Neural cell (in vitro differentiated cells): ENCODE data around the gene FLT3. TPM values are rescaled to one million over a fixed set of nuclear protein-coding genes. Genes with fewer than 3 reads are reported as not detected.

ENCODE experiments used
- H2AFZ ChIP-seq: fragments of 200-600, 300-800 bp; sonication (generic), shearing (Covaris generic); 2 replicates; pipeline ENCODE4 v1.6.0; 2014; ENCODE audit warnings: low read depth, mild to moderate bottlenecking, antibody characterized with exemption, low read length, moderate library complexity
- H3F3A ChIP-seq: fragments of 200-600 bp; shearing (Covaris generic); 2 replicates; pipeline ENCODE4 v1.6.1; 2016; ENCODE audit warnings: mild to moderate bottlenecking, moderate library complexity, mixed read lengths, antibody characterized with exemption, low read length; ENCODE audit not compliant: insufficient read depth, poor library complexity, severe bottlenecking
- H3K27ac ChIP-seq: fragments of 200-600, 300-800 bp; sonication (generic), shearing (Covaris generic); 2 replicates; pipeline ENCODE4 v1.5.1; 2014; ENCODE audit warnings: mild to moderate bottlenecking, low read length, moderate library complexity
- H3K27me3 ChIP-seq: fragments of 300-800, 200-600 bp; sonication (generic), shearing (Covaris generic); 2 replicates; pipeline ENCODE4 v1.6.0; 2014; ENCODE audit warnings: mild to moderate bottlenecking, low read depth, low read length, moderate library complexity; ENCODE audit not compliant: insufficient read depth
- H3K36me3 ChIP-seq: fragments of 300-800, 200-600 bp; sonication (generic), shearing (Covaris generic); 2 replicates; pipeline ENCODE4 v1.5.1; 2014; ENCODE audit warnings: mild to moderate bottlenecking, antibody characterized with exemption, low read length, moderate library complexity; ENCODE audit not compliant: insufficient read depth
- H3K4me2 ChIP-seq: fragments of 300-800, 200-600 bp; sonication (generic), shearing (Covaris generic); 2 replicates; pipeline ENCODE4 v1.6.0; 2014; ENCODE audit warnings: mild to moderate bottlenecking, low read length
- H3K4me3 ChIP-seq: fragments of 300-800, 200-600 bp; sonication (generic), shearing (Covaris generic); 2 replicates; pipeline ENCODE4 v1.5.1; 2014; ENCODE audit warnings: mild to moderate bottlenecking, low read length, moderate library complexity
- H3K79me2 ChIP-seq: fragments of 200-600 bp; shearing (Covaris generic); replicated peaks from 2 replicates; pipeline ENCODE4 v1.6.0; 2014; ENCODE audit warnings: mild to moderate bottlenecking, low read length, moderate library complexity; ENCODE audit not compliant: insufficient read depth
- H3K9ac ChIP-seq: fragments of 300-800, 200-600 bp; sonication (generic), shearing (Covaris generic); 2 replicates; pipeline ENCODE4 v1.6.1; 2016; ENCODE audit warnings: mild to moderate bottlenecking, low read length, mixed read lengths
- H3K9me2 ChIP-seq: fragments of 200-600 bp; shearing (Covaris generic); 2 replicates; pipeline ENCODE4 v1.6.1; 2016; ENCODE audit warnings: mild to moderate bottlenecking, low read length, mixed read lengths; ENCODE audit not compliant: insufficient read depth
- H3K9me3 ChIP-seq: fragments of 200-600, 300-800 bp; sonication (generic), shearing (Covaris generic); 2 replicates; pipeline ENCODE4 v1.6.1; 2016; ENCODE audit warnings: mild to moderate bottlenecking, mixed run types, low read length, moderate library complexity, mixed read lengths
- H4K20me1 ChIP-seq: fragments of 200-600 bp; shearing (Covaris generic); 2 replicates; pipeline ENCODE4 v1.6.1; 2016; ENCODE audit warnings: mild to moderate bottlenecking, mixed run types; ENCODE audit not compliant: insufficient read depth
- CTCF ChIP-seq: fragments of 450-650 bp; IDR thresholded peaks from 2 replicates; pipeline ENCODE4 v1.5.1; 2014; ENCODE audit warnings: antibody characterized with exemption, mild to moderate bottlenecking, moderate library complexity; ENCODE audit not compliant: poor library complexity, severe bottlenecking
- EZH2 ChIP-seq: fragments of 200-600, 300-800 bp; shearing (Covaris generic), sonication (generic); IDR thresholded peaks from 2 replicates; pipeline ENCODE4 v1.6.1; 2014; ENCODE audit warnings: antibody characterized with exemption, low read length, borderline replicate concordance, mild to moderate bottlenecking; ENCODE audit not compliant: insufficient read depth, poor library complexity, severe bottlenecking
- MXI1 ChIP-seq: fragments of 450-650 bp; conservative IDR thresholded peaks from 2 replicates; pipeline ENCODE4 v1.6.1; 2014; ENCODE audit warnings: antibody characterized with exemption, mild to moderate bottlenecking; ENCODE audit not compliant: poor library complexity, severe bottlenecking
- POLR2AphosphoS5 ChIP-seq: IDR thresholded peaks from 2 replicates; pipeline ENCODE4 v1.6.1; 2012
- RAD21 ChIP-seq: fragments of 450-650 bp; conservative IDR thresholded peaks from 2 replicates; pipeline ENCODE4 v1.6.1; 2014; ENCODE audit warnings: antibody characterized with exemption, mild to moderate bottlenecking, moderate library complexity
- REST ChIP-seq: IDR thresholded peaks from 2 replicates; pipeline ENCODE4 v1.6.1; 2012; ENCODE audit warnings: borderline replicate concordance
- TAF1 ChIP-seq: IDR thresholded peaks from 2 replicates; pipeline ENCODE4 v1.6.1; 2012; ENCODE audit warnings: low read depth
- polyA plus RNA-seq: library from polyadenylated mRNA; depleted of rRNA; stranded (reverse); fragments of >200 nt; gene quantifications from 2 replicates; pipeline ENCODE4 v1.2.3, GENCODE V29; 2014

Gene FLT3
- polyA plus RNA-seq, 1 donor from 2014 or later, result 0.41 TPM

DNA sequence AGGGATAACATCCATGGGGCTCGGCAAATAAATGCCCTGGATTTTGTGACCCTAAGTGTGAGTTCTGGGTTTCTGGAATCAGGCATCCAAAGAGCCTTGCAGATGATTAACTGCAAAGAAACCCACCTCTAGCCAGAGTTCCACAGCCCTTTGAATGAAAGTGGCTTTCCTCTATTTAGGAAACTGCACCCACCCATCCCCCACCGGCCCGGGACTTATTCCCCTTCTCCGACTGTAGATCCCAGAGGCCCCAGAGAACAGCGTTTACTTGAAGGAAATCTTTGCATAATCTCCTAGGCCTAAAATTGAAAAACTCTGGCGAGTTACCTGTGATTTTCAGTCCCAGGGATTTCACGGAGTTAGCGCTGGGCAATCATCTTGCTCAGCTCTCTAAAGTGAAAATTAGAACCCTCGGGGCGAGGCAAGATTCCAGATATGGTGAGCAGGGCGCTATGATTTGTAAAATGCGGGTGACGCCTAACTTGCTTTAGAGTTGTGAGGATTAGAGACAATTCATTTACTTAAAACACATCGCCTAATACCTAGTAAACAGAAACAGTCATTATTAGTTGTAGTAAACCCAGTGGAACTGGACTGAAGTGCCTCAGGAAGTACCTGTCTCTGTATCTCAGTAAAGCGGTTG lies 121.3 kb downstream of the FLT3 start:
- Histone ChIP-seq H2AFZ (no peak overlapping the region), H3K9me3 (no peaks in the 10 kb centered on the region), H3K27ac (no peak overlapping the region), H3K27me3 (peaks cover 100% of the 10 kb centered on the region), H3K4me3 (no peak overlapping the region), H3K4me2 (no peak overlapping the region), H3F3A (no peaks in the 10 kb centered on the region), H4K20me1 (no peaks in the 10 kb centered on the region), H3K9ac (no peak overlapping the region), H3K79me2 (no peaks in the 10 kb centered on the region), H3K36me3 (no peaks in the 10 kb centered on the region), H3K9me2 (no peaks in the 10 kb centered on the region)
- TF ChIP-seq MXI1 (no peak), CTCF (no peak), POLR2AphosphoS5 (no peak), EZH2 (no peak), REST (no peak), TAF1 (no peak), RAD21 (no peak)

DNA sequence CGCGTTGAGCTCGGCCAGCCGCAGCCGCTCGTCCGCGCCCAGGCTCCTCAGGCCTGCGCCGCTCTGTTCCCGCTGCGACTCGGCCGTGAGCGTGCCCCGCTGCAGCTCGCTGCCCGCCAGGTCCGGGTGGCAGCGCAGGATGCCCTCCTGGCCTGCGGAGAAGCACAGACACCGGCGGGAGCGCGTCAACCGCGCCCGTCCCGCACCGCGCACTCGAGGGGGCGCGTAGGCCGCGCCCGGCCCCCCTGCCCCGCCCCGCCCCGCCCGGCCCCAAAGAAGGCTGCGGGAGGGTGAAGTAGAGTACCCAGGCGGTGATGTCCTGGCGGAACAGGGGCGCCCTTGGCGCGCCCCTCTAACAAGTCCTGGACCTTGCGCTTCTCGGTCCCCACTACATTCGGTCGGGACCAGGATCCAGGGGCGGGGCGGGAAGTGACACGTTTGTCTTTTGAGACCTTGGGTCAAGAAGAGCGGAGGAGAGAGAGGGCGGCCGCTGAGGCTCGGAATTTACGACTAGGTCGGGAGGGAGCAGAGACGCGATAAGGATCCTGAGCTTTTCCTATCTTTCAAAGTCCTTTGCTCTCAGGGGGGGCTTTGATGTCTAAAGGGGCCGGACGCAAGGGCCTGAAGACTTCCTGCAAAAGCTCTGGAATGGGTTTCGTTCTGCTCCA lies 121.9 kb downstream of the FLT3 start:
- no peaks in the 10 kb centered on the region for H3K79me2 ChIP-seq
- H3K4me2 ChIP-seq, result no peak overlapping the region
- no peak overlapping the region for H3K27ac ChIP-seq
- H4K20me1 ChIP-seq, result no peaks in the 10 kb centered on the region
- no peaks in the 10 kb centered on the region for H3K9me2 ChIP-seq
- H2AFZ ChIP-seq, result no peak overlapping the region
- no peak overlapping the region for H3K9ac ChIP-seq
- H3K9me3 ChIP-seq, result no peaks in the 10 kb centered on the region
- no peak for TF ChIP-seq REST
- peak; percentile 14 for TF ChIP-seq EZH2
- H3K4me3 ChIP-seq, result peak overlapping the region; percentile 55
- peaks cover 100% of the 10 kb centered on the region for H3K27me3 ChIP-seq
- H3K36me3 ChIP-seq, result no peaks in the 10 kb centered on the region
- H3F3A ChIP-seq, result no peaks in the 10 kb centered on the region
